ENCODE measurements around the gene BMPER.

BMPER gene

GRCh38 chr7:33923440-33924229 is 18.3 kb downstream of the BMPER start:
- no peak for DNase-seq

- no peak for DNase-seq
Measured at GRCh38 chr7:33926535-33926934, 21.2 kb downstream of the BMPER start.

- no peak for DNase-seq
Measured at GRCh38 chr7:33928986-33929385, 23.6 kb downstream of the BMPER start.

- no peak for DNase-seq
Measured at GRCh38 chr7:33932221-33932620, 26.9 kb downstream of the BMPER start.

- DNase-seq: peak; percentile 52
Measured at GRCh38 chr7:33932832-33933468, 27.6 kb downstream of the BMPER start.

- no peak for DNase-seq
Measured at GRCh38 chr7:33933611-33934281, 28.4 kb downstream of the BMPER start.

- no peak for DNase-seq
Measured at GRCh38 chr7:33934391-33934790, 29.1 kb downstream of the BMPER start.

GRCh38 chr7:33936503-33936902 is 31.2 kb downstream of the BMPER start:
- DNase-seq: no peak

GRCh38 chr7:33937871-33938270 is 32.5 kb downstream of the BMPER start:
- no peak for DNase-seq

- no peak for DNase-seq
Measured at GRCh38 chr7:33939121-33939520, 33.8 kb downstream of the BMPER start.

- DNase-seq: no peak
Measured at GRCh38 chr7:33940503-33940902, 35.2 kb downstream of the BMPER start.

- DNase-seq: no peak
Measured at GRCh38 chr7:33941418-33941817, 36.1 kb downstream of the BMPER start.

GRCh38 chr7:33946094-33946699 is 40.9 kb downstream of the BMPER start:
- DNase-seq: no peak

- no peak for DNase-seq
Measured at GRCh38 chr7:33950047-33950714, 44.8 kb downstream of the BMPER start.

GRCh38 chr7:33952824-33953223 is 47.5 kb downstream of the BMPER start:
- DNase-seq: no peak

GRCh38 chr7:33958104-33958503 is 52.8 kb downstream of the BMPER start:
- no peak for DNase-seq

- DNase-seq: no peak
Measured at GRCh38 chr7:33959676-33960075, 54.3 kb downstream of the BMPER start.

GRCh38 chr7:33961948-33962347 is 56.6 kb downstream of the BMPER start:
- DNase-seq: no peak

GRCh38 chr7:33964417-33965182 is 59.3 kb downstream of the BMPER start:
- DNase-seq: no peak

- DNase-seq: no peak
Measured at GRCh38 chr7:33965183-33965744, 59.9 kb downstream of the BMPER start.

GRCh38 chr7:33968591-33968990 is 63.3 kb downstream of the BMPER start:
- no peak for DNase-seq

GRCh38 chr7:33970536-33970935 is 65.2 kb downstream of the BMPER start:
- no peak for DNase-seq
